ENCODE results near the gene MBP.
A peak's percentile ranks its signal among the peaks of the same experiment; 100 is the strongest.

MBP gene

DNA sequence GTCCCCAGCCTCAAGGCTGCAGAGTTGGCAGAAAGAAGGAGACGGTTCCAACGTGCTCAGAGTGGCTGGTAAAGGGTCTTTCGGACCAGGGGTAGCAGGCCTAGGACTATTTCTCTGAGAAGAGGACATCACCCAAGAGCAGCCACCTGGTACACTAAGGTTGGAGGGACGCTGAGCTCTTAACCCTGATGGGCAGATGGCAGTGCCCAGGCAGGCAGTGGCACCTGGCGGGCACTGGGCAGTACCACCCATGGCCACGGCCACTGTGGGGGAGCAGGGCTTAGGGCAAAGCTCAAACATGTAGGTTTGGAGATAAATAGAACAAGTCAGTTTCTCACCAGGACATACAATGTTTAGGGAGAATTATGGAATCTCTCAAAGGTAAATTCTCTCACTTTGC lies 53.5 kb downstream of the MBP start:
- no peak for DNase-seq

DNA sequence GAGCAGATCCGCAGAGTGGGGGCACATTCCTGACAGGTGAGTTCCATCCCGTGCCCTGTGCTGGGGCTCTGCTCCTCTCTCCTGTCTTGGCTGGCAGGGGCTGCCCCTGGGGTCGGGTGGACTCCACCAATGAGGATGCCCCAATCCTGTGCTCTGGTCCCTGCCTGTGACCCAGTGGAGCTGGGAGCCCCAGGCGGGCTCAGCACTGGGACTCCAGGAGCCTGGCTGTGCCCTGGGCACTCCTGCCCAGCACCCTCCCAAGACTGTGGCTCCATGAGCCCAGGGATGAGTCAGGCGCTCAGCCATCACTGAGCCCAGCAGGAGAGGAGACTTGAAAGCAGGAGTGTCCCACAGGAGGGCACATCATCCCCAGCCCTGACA lies 53.9 kb downstream of the MBP start:
- no peak for DNase-seq

DNA sequence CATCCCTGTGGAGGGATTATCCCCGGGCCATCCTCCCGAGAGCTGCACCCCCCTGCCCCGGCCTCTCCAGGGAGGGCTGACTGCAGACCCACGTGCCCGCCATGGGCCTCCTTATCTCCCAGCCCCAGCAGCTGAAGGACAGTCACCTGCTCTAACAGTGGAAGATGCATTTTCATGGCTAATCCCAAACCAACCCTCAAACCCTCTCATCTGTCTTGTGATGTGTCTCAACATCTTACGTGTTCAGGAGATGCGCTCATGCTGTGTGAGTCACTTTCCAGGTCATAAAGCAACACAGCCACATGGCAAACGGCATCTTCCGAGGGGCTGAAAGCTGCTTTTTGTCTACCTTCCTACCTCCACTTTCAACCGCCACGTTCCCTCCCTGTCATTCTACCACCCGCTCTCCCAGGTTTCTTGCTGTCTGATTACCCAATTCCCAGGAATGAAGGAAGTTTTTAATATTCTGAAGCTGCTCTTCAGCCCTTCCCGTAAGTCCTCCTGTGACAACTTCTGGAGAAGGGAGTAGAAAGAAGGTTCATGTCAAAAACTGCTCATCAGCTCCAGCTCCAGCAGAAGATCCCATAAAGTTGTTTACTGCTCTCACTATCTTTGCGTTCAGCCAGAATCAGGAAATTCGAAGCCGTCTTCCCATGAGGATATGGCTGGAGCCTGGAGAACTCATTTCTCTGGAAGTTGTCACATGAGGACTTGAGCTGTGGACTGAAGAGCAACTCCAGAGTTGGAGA lies 54.5 kb downstream of the MBP start:
- no peak for DNase-seq

DNA sequence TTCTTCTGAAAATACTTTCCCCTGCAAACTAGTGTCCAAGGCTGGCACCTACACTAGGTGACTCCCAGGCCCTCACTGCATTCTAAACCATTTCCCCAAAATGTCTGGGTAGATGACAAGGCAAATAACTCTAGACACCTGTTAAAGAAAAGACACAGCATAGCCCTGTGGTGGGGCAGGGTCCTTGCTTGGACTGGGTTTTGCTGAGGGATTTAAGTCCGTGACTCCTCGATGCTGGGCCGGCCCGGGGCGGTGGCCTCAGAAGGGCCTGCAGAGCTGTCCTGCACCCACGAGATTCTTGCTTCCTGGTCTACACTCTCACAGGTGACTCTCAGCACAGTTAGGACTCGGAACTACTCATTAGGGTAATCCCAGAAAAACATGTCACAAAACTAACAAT lies 55.2 kb downstream of the MBP start:
- DNase-seq = no peak

DNA sequence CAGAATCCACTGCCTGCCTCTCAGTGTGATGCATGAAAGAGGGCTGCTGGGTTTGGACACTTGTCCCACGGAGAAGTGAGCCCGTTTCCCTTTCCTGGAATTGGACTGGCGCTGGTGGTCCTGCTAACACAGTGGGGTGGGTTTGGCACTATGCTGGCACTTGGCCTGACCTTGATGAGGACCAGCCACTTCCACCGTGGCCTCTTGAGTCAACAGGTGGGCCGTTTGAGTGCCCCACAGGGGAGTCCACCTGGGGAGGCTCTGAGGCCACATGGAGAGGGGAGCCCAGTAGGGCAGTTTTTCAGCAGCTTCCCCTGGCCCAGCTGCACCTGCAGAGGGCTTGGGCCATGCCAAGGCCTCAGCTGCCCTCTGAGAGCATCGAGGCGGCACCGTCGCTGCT lies 56.5 kb downstream of the MBP start:
- DNase-seq = no peak

DNA sequence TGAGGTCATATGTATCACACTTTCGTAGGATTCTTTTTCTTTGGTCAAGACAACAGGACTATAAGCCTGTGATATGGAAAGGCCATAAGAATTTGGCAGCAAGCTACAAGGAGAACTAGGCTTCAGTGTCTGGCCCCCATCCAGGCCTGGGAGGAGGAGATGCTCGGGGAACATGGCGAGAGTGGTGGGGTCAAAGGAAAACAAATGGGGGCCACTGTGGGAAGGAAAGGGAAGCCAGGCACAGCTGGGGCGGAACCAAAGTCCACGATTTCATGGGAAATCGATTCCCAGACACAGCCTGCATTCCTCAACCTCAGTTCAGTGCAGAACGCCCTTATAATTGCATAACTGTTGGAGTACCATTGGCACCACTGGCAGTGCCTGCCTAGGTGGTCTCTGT lies 58.2 kb downstream of the MBP start:
- no peak for DNase-seq

DNA sequence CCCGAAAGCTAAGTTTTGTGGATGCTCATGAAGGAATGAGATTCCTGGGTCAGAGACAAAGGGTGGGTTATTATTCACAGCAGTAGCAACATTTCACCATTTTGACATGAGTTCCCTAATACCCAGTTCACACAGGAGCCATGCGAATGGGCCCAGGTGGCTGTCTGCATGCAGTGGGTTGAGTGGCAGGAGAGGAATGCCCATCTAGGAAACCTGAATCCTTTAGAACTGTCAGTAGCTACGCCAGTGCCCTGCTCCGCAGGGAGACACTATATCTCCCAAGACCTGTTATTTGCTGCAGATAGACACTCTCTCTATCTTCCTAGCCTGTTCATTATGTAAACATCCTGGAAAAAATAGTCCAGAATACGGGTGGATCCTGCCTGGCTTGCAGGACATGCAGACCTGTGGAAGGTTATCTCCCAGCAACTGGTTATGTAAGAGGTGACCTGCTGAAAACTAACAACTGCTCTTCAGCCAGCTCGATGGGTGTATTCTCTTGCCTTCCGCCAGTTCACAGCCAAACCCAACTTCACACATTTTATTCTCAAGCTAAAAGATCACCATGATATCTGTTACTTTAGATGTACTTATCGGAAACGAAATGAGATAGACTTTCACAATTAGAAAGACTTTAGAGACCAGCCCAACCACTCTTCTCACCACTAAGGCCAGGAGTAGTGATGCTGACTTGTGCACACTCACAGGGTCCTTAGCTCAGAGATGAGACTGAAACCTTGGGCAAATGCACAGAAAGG lies 59.1 kb downstream of the MBP start:
- peak in 1 of 2 donors; percentile 0 for DNase-seq

DNA sequence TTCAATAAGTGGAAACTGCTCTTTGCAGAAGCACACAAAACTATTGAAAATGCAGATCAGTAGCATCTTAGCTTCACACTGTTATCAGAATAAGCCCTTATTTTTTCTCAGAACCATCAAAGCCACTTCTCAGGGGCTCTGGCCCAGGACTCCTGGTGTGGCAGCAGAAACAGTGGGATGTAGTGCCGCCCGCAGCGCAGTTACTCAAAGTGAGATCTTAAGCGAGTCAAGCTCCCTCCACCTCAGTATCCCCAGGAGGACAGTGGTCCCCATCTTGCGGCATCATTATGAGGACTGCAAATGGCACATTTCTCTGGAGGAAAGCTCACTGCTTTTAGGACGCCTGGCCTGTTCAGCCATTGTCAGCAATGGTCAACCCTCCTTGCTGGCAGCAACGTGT lies 60.0 kb downstream of the MBP start:
- peak in 1 of 2 donors; percentile 0 for DNase-seq

DNA sequence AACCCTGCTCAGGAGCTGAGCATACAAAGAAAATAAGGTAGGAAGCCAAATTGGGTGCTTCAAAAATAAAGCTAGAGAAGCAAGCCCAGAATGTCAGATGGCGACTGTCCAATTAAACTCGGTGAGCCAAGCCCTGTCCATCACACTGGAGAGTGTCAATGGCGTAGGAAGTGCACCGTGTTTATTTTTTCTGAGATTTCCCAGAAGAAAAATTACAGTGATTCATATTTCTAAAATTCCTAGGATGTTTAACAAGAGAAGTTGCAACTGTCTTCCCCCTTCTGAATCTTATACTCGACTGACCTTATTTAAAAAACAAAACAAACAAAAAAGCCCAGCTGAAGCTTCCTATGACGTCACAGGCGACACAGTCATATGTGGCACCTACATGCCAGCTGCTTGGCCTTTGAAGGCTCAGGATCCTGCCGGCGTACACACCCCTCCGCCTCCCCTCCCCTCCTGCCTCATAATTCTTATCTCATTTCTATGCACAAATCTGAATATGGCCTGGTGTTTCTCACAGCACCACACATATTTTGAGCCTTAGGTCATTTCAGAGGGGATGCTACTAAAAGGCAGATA lies 60.8 kb downstream of the MBP start:
- peak; percentile 73 to 74 for DNase-seq

DNA sequence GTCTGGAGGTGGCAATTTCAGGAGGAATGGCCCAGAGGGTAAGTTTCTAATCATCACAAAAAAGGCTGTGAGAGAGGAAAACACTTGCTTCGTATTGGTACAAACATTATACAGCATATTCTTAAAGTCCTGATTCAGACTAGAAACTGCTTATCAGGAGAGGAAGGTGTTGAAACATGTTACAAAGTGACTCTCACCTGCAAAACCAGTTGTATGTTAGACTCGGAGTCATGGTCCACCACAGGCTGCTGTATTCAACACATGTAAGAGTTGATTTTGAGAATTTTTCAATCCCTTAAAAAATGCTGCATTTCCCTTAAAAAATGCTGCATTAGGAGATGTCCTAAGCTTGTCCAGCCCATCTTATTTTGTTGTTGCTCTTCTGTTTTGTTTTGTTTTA lies 61.5 kb downstream of the MBP start:
- DNase-seq = no peak

DNA sequence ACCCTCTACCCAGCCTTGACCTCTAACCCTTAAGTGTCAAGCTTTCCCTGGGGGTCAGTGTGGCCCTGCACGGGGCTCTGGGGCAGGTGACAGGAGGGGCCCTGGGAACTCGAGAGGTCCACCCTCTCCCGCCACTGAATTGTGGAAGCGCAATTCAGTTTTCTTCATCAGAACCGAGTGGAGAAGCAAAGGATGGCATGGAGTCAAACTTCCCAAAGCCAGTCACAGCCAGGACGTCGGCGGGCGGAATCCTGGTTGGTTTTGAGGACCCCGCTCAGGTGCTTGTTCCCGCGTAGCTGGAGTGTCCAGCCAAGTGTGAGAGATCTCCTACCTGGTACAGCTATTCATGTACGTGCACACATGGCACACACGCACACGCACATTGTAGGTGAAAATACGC lies 62.0 kb downstream of the MBP start:
- DNase-seq = no peak

DNA sequence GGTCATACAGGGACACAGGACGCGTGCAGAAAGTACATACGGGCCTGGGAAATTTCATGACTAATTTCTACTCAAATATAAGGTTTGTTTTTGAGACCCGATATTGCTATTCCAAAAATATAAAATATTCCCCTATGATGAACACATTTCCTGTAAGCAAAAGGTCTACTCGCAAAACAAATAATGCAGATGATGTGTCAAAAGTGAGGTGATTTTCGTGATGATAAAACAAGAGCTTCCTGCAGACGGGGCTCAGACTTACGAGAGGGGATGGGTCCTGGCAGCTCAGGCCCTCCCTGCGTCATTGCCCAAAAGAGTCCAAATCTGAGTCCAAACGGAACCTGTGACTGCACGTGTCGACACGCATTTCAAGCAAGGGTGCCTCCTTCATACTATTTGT lies 62.7 kb downstream of the MBP start:
- peak; percentile 37 to 38 for DNase-seq

DNA sequence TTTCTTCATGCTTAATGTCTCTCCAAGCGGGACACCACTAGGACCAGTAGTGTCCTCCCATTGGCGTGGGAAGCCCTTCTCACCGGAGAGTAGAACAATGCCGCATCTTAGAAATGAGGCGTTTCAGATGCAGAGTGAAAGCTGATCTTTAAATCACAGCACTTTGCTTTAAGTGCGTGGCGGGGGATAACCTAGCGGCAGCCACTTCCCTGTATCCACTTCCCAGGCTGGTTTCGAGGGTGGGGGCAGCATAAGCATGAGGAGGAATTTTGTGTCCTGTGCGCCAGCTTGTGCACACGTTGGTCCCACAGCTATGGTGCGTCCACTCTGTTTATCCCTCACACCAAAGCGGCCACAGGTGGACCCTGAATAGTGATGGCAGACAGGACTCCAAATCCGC lies 63.1 kb downstream of the MBP start:
- DNase-seq = no peak

DNA sequence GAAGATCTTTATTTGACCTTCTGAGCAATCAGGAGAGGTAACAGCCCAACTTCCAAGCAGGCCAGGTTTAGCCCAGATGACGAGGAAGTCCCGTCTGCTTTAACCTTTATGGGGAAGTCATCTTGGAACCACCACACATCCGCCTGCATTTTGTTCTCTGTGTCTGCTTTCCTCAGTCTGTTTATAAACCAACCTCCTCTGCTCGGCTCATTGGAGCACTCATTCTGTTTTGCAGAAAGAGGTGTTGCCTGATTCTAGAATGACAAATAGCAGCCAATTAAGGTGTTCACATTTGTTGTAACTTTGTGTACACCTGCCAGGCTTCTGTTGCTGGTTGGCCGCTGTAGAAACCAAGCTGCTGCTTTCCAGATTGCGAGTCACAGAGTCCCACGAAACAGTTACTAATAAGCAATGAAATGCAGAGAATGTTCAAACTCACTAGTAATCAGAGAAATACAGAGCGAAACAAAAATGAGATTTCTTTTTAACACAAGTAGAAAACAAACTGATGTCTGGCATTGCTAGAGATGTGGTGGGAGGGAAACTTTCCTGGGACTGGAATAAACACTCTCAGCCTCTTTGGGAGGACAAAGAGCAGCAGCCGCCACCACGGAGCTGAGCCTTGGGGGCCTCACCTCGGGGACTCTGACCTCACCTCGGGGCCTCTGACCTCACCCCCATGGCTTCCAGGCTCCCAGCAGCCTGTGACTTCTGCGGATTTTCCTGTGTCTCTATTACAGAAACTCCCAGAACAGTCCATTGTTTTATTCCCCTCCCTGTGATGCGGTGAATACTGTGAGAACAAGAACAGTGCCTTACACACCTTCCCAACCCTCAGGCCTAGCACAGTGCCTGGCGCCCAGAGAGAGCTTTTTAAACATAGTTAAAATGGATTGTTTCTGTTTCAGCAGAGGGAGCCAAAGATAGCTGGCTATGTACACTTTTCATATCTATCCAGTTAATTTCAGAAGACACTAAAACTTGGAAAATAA lies 64.0 kb downstream of the MBP start:
- DNase-seq = peak; percentile 35 to 47

DNA sequence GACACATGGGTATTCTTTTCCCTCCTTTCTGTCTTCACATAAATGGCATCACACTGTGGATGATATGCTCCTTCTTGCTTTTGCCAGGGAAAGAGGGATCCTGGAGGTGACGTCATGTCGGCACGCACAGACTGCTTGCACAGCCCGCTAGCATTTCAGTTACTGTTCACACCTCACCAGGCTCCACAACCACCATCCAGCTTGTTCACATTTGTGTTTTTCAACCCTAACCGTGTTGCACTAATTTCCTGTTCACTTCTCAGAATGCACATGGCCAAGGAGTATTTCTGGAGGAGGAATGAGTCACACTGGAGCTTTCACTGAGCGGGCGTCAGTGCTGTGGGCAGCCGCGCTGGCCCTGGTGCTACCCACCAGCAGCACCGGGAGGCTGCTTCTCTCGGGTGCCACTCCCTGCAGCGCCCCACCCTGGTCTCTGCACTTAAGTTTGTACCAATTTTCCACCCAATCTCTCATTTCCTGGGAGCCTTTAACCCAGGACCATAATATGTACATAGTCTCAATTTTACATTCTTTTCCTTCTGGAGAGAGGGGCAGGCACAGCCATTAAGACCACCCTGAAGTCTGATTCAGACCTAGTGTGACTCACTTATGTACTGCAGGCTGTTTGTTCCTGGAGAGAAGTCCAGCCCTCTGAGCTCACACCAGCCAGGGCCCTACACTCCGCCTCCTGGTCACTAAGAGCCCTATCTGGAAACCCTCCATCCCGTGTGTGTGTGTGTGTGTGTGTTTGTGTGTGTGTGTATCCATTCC lies 65.1 kb downstream of the MBP start:
- peak; percentile 68 to 71 for DNase-seq

DNA sequence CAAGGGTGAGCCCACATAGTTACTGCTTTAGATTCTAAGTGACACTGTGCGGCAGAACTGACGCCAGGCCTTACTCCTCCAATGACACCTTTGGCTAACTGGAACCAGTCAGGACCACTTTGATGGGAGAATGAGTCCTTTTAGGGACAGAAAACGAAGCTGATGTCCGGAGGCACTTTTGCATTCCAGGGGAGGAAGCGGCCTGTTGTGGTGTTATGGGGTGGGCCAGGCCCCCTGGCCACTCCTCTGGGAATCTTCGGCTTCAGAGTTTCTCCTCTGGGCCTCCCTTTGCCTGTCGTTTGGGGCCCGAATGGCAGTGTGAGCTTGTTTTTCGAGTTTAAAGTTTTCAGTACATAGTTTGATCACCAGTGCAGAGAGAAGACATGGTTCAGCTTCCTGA lies 65.9 kb downstream of the MBP start:
- no peak for DNase-seq

DNA sequence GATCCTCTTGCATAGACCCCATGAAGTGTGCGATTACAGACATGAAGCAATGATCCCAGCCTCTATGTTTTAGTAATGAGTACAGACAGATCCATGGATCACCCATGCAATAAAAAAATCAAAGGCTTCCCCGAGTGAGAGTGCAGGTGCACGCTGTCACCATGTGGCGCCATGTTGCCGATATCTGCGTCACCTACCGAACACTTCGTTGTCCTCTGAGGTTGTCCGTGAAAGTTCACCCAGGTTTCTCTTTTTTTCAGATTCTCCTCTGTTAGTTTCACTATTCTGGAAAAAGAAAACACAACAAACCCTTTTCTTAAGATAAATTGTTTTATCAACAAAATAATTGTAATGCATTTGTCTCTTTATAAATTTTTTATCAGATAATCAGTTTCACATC lies 66.5 kb downstream of the MBP start:
- no peak for DNase-seq

DNA sequence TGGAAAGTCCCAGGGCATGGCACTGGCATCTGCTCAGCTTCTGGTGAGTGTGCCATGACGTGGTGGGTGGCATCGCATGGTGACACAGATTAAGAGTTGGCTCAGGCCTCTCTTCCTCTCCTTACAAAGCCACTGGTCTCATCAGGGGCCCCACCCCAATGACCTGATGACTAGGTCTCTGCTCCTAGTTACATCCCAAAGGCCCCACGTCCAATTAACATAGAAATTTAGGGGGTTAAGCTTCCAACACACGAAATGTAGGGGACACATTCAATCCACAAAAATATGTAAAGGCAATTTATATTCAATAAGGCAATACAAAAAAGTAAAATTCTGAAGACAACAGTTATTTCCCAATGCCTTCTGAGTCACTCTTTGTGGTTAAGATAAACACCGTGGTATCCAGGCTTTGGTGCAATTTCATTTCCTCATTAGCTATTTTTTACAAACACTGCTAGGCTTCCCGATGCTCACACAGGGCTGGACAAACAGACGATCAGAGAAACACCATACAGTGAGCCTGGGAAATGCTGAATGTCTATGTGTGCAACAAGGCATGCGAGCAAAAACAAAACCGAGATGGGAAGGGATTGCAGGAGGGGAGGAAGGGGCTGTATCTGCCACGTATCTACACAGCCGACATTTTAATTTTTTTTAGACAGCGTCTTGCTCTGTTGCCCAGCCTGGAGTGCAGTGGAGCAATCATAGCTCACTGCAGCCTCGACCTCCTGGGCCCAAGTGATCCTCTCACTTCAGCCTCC lies 67.2 kb downstream of the MBP start:
- DNase-seq = peak; percentile 45 to 49

DNA sequence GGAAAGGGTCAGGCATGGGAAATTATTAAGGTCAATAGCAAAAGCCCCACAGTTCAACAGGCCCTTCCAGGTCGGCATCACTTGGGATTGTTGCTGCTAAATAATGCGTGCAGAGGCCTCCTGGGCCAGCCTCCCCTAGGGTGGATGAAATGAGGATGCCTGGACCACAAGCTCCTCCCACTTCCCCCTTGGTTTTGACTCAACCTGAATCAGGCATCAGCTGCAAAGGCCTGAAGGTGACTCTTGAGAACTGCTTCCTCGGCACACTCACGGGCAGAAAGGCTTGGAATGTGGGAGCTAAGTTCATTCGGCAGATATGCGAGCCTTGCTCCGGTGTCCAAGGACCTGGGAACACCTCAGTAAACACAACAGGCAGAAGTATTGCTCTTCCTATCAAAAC lies 69.3 kb downstream of the MBP start:
- peak; percentile 74 to 75 for DNase-seq

DNA sequence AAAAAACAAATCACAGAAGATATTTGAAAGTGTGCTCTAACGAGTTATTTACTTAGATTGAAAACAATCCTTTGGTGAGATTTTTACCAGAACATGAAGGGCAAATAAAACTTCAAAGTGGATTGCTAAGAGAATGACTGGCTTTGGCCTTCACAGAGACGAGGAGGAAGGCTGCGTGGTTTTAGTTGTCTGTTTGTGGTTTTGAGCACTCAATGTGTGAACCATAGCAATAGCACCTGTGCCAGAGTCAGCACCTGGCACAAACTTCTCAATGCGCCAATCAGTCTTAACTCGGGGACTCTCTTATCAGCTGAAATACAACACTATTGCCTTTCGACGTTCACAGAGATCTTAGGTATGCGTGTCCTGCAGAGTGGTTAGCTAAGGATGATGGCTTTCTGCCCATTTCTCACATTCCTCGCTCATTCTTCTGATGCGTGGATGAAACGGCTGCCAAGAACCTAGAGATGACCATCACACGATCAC lies 70.0 kb downstream of the MBP start:
- peak; percentile 54 to 62 for DNase-seq

DNA sequence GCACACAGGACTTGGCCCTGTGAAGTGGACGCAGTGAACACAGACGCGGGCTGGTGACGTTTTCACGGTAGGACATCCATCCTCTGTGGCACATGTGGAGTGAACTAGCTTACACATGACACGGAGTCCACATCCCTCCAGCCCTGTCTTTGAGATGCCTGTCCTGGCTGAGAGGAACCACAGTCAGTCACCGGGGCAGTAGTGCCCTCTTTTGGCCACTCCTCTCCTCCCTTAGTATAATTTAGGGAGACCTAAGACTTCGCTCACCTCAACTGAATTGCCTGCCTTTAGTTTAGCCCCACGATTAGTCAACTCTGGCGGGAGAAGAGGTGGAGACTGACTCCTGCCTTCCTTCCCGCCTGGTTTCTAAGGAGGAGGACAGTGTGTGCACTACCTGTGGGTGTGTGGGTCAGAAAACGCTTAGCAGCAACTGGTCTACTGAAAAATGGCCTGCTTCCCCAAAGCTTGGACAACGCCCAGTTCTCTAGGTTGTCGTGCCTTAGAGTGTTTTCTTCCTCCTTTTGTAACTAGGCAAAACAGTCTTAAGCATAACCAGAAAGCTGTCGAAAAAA lies 70.6 kb downstream of the MBP start:
- peak in 1 of 2 donors; percentile 9 for DNase-seq
